ENCODE results near the gene ST7L.

The ST7L gene

DNA sequence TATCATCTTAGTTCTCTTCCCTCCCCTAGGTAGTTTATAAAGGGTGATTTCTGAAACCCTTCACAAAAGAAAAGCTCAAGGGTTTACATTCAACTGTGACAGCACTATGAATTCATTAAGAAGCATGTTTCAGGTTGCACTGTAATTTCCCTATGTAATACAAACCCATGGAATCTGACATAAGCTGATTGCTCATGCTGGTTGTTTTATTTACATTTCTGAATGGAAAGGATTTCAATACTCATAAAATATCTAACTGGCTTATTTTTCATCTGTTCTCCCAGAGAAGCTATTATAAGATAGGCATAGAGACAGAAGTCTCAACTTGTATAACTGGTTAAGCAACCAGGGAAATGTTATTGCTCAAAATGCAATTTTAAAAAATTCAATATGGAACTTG is 89.6 kb downstream of the ST7L start:
- no peaks in the 10 kb centered on the region for H3K9me3 ChIP-seq (ENCODE audit: insufficient read depth, low read length)
- no peak overlapping the region for H3K9ac ChIP-seq (ENCODE audit: low read length)
- H3K27ac ChIP-seq (ENCODE audit: low read length), result no peak overlapping the region
- no peaks in the 10 kb centered on the region for H3K79me2 ChIP-seq (ENCODE audit: low read length)
- no peaks in the 10 kb centered on the region for H3K36me3 ChIP-seq (replicated peaks; ENCODE audit: low read depth, low read length)
- H2AFZ ChIP-seq (ENCODE audit: low read depth, low read length), result no peak overlapping the region
- H3K4me3 ChIP-seq (ENCODE audit: low read length), result no peak overlapping the region
- no peaks in the 10 kb centered on the region for H3K4me1 ChIP-seq (ENCODE audit: low read length)
- no peaks in the 10 kb centered on the region for H3K27me3 ChIP-seq (ENCODE audit: low read depth, low read length)
- no peaks in the 10 kb centered on the region for H4K20me1 ChIP-seq (ENCODE audit: insufficient read depth, low read length)
- TF ChIP-seq, protein P1, sequence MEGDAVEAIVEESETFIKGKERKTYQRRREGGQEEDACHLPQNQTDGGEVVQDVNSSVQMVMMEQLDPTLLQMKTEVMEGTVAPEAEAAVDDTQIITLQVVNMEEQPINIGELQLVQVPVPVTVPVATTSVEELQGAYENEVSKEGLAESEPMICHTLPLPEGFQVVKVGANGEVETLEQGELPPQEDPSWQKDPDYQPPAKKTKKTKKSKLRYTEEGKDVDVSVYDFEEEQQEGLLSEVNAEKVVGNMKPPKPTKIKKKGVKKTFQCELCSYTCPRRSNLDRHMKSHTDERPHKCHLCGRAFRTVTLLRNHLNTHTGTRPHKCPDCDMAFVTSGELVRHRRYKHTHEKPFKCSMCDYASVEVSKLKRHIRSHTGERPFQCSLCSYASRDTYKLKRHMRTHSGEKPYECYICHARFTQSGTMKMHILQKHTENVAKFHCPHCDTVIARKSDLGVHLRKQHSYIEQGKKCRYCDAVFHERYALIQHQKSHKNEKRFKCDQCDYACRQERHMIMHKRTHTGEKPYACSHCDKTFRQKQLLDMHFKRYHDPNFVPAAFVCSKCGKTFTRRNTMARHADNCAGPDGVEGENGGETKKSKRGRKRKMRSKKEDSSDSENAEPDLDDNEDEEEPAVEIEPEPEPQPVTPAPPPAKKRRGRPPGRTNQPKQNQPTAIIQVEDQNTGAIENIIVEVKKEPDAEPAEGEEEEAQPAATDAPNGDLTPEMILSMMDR (IDR thresholded peaks at IDR 0.05; ENCODE audit: low read depth, low read length), result no peak
- no peak for TF ChIP-seq EZH2phosphoT487 (IDR thresholded peaks at IDR 0.05; ENCODE audit: low read depth)
- H3K4me2 ChIP-seq (ENCODE audit: low read length), result no peak overlapping the region

DNA sequence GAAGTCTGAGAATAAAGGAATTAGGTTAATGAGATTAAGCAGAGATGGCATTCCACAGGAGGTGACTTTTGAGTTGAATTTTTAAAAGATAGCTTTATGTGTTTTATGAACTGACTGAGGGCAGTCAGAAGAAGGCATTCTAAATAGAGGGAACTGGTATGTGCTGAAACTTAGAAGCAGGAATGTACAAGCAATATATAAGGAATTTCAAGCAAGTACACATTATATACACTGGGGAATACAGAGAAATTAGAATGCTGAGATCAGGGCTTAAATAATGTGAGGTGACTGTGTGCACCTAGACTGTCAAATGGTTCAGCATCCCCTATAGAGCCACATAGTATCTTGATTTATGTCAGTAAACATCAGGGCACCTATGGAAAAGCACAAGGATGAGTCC is 90.9 kb downstream of the ST7L start:
- no peak overlapping the region for H3K4me3 ChIP-seq (ENCODE audit: low read length)
- no peaks in the 10 kb centered on the region for H3K79me2 ChIP-seq (ENCODE audit: low read length)
- no peaks in the 10 kb centered on the region for H4K20me1 ChIP-seq (ENCODE audit: insufficient read depth, low read length)
- no peaks in the 10 kb centered on the region for H3K9me3 ChIP-seq (ENCODE audit: insufficient read depth, low read length)
- TF ChIP-seq, protein P1 (IDR thresholded peaks at IDR 0.05; ENCODE audit: low read depth, low read length), result no peak
- TF ChIP-seq EZH2phosphoT487 (IDR thresholded peaks at IDR 0.05; ENCODE audit: low read depth), result no peak
- H2AFZ ChIP-seq (ENCODE audit: low read depth, low read length), result no peak overlapping the region
- no peaks in the 10 kb centered on the region for H3K27me3 ChIP-seq (ENCODE audit: low read depth, low read length)
- H3K9ac ChIP-seq (ENCODE audit: low read length), result no peak overlapping the region
- no peaks in the 10 kb centered on the region for H3K36me3 ChIP-seq (replicated peaks; ENCODE audit: low read depth, low read length)
- H3K4me2 ChIP-seq (ENCODE audit: low read length), result no peak overlapping the region
- no peaks in the 10 kb centered on the region for H3K4me1 ChIP-seq (ENCODE audit: low read length)
- no peak overlapping the region for H3K27ac ChIP-seq (ENCODE audit: low read length)

DNA sequence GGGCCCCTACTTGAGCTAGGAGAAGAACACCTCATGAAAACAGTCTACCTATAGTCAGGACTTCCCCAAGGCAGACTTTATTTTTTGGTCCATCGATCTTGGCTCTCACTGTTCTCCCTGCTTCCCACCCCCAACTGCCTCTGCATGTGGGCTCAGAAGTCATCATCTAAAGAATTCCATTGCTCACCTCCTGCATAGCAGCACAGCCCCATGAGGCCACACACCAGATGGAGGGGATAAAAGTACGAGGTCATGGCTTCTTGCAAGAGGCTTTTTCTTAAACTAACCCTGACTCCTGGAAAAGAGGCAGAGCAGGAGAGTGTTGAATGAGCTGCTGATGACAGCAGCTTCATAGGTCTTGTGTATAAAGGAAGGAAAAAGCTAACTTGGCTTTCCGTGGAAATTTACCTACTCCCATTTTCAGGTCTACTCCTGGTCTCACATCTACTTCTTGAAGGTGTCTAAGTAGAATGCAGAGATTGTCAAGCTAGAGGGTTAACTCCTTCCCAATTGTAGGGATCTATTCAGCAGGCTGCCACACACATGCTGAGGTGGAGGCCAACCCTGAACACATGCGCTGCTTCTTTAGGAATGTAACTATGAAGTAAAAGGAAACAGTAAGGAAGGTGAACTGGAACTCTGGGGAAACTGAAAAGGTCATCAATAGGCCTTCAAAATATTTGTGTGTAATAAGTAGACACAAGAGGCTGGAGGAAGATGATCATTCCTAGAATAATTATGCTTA is 91.5 kb downstream of the ST7L start:
- Histone ChIP-seq H3K27ac (ENCODE audit: low read length) (no peak overlapping the region), H3K9ac (ENCODE audit: low read length) (no peak overlapping the region), H3K36me3 (replicated peaks; ENCODE audit: low read depth, low read length) (no peaks in the 10 kb centered on the region), H2AFZ (ENCODE audit: low read depth, low read length) (no peak overlapping the region), H3K79me2 (ENCODE audit: low read length) (no peaks in the 10 kb centered on the region), H3K9me3 (ENCODE audit: insufficient read depth, low read length) (no peaks in the 10 kb centered on the region), H3K4me1 (ENCODE audit: low read length) (no peaks in the 10 kb centered on the region), H4K20me1 (ENCODE audit: insufficient read depth, low read length) (no peaks in the 10 kb centered on the region), H3K27me3 (ENCODE audit: low read depth, low read length) (no peaks in the 10 kb centered on the region), H3K4me2 (ENCODE audit: low read length) (no peak overlapping the region), H3K4me3 (ENCODE audit: low read length) (no peak overlapping the region)
- TF ChIP-seq, protein P1 (IDR thresholded peaks at IDR 0.05; ENCODE audit: low read depth, low read length), result no peak
- no peak for TF ChIP-seq EZH2phosphoT487 (IDR thresholded peaks at IDR 0.05; ENCODE audit: low read depth)

DNA sequence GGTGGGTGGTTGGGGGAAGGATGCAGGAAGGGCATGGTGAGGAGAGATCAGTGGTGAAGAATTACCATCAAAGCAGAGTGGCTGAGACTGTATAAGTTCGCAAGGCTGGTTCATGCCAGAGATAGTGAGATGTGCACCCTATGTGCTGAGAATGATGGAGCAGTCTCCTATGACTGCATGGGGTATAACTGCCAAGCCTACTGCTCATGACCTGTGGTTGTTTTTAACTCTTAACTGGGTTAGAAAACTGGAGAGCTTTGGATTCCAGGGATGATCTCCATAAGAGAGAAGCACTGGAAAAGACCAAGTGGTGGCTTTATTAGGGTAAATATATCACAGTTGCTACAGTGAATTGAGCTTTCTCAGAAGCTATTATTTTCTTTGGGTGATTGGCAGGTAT is 94.0 kb downstream of the ST7L start:
- Histone ChIP-seq H4K20me1 (ENCODE audit: insufficient read depth, low read length) (no peaks in the 10 kb centered on the region), H3K79me2 (ENCODE audit: low read length) (no peaks in the 10 kb centered on the region), H3K4me1 (ENCODE audit: low read length) (no peaks in the 10 kb centered on the region), H3K27ac (ENCODE audit: low read length) (no peak overlapping the region), H3K4me3 (ENCODE audit: low read length) (no peak overlapping the region), H3K27me3 (ENCODE audit: low read depth, low read length) (no peaks in the 10 kb centered on the region), H3K9me3 (ENCODE audit: insufficient read depth, low read length) (no peaks in the 10 kb centered on the region), H2AFZ (ENCODE audit: low read depth, low read length) (no peak overlapping the region), H3K9ac (ENCODE audit: low read length) (no peak overlapping the region), H3K36me3 (replicated peaks; ENCODE audit: low read depth, low read length) (no peaks in the 10 kb centered on the region), H3K4me2 (ENCODE audit: low read length) (no peak overlapping the region)
- TF ChIP-seq, protein P1 (IDR thresholded peaks at IDR 0.05; ENCODE audit: low read depth, low read length), result no peak
- no peak for TF ChIP-seq EZH2phosphoT487 (IDR thresholded peaks at IDR 0.05; ENCODE audit: low read depth)
